HG03469 (cell line): ENCODE data around the gene LOXL1.
"Not testable (repeated sequence)": the region's sequence is repeated elsewhere in the genome, so short reads cannot be mapped to it uniquely, and the experiment has no call there.

Experiments used
- ATAC-seq: cut with Tn5 transposase; IDR thresholded peaks from one replicate; pipeline ENCODE4 v1.9.1; 2021; ENCODE audit warnings: mild to moderate bottlenecking, moderate library complexity, moderate number of reproducible peaks; ENCODE audit not compliant: unreplicated experiment

Gene LOXL1

GRCh38 chr15:73972984-73973682 lies 46.9 kb downstream of the LOXL1 start:
- no peak for ATAC-seq

- ATAC-seq = not testable (repeated sequence)
These were observed 47.5 kb downstream of the LOXL1 start for GRCh38 chr15:73973683-73974200.

- not testable (repeated sequence) for ATAC-seq
These were observed 49.3 kb downstream of the LOXL1 start for GRCh38 chr15:73975440-73976125.

- ATAC-seq = no peak
These were observed 52.6 kb downstream of the LOXL1 start for GRCh38 chr15:73978896-73979295.

- no peak for ATAC-seq
These were observed 53.4 kb downstream of the LOXL1 start for GRCh38 chr15:73979636-73980035.

GRCh38 chr15:73981761-73982221 lies 55.5 kb downstream of the LOXL1 start:
- no peak for ATAC-seq

- no peak for ATAC-seq
These were observed 56.1 kb downstream of the LOXL1 start for GRCh38 chr15:73982222-73982962.

DNA sequence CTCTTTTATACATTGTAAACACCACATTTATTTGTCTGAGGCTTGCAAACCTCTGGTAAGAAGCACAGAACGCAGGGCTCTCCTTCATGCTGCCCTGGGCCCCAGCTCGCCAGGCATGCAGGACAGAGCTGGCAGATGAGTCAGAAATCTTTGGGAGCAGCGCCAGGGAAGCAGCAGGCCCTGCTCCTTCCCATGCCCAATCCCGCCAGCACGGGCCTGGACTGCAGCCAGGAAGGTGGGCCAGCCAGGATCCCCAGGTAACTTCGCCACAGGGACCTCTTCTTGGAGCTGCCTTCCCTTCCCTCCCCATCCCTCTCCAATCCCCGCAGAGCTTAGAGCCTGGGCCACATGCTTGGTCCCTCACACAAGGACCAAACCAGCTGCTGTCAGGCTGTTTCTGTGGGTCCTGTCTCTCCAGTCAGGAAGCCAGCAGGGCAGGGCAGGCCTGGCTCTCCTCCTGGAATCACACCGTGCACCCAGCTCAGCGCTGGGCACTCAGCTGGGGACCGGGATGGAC lies 57.0 kb downstream of the LOXL1 start:
- no peak for ATAC-seq

GRCh38 chr15:73983773-73984172 lies 57.5 kb downstream of the LOXL1 start:
- no peak for ATAC-seq

GRCh38 chr15:73984208-73984979 lies 58.1 kb downstream of the LOXL1 start:
- ATAC-seq = no peak

GRCh38 chr15:73985101-73985873 lies 59.0 kb downstream of the LOXL1 start:
- no peak for ATAC-seq

- ATAC-seq = no peak
These were observed 60.0 kb downstream of the LOXL1 start for GRCh38 chr15:73986055-73986775.

DNA sequence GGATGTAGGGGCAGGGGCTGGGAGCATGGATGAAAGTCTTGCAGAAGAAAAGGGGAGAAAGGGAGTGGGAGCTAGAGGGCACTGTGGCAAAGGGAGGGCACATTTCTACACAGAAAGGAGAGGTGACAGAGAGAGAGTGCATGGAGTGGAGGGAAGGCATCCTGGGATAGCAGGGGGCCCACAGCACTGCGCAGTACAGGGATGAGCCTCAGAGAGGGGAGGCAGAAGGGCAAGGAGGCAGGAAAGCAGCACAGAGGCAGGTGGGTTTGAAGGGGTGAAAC lies 60.5 kb downstream of the LOXL1 start:
- ATAC-seq = no peak

GRCh38 chr15:73987250-73987649 lies 61.0 kb downstream of the LOXL1 start:
- ATAC-seq = no peak

DNA sequence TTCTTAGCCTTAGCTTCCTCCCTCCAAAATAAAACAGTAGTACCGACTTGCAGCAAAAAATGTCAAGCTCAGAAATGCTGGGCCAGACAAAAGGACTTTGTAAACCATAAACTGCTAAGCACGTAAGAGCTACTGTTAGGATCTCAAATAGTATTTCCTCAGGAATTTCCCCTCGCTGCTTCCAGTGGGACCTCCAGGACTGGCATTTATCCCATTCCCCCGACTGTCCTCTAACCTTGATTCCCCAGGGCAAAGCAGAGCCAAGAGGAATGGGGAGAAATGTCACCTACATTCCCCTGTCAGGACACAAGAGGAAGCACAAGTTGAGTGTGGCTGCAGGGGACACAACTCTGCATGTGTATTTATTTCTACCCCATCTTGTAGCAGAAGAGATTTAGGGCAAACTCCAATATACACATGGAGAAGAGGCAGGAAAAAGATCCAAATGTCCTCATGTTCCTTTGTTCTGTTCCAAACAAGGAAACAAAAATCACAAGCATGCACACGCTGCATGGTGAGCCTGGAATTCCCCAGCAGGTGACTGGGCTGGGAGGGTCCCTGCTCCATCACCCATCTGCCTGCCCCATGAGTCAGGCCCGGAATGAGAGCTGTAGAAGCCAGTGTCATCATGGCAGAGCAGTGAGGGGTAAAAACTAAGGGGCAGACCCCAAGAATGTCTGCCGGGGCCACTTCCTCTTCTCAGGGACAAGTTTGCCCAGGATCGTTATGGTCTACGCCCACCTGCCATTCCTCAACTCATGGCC lies 61.6 kb downstream of the LOXL1 start:
- no peak for ATAC-seq

- ATAC-seq = no peak
These were observed 62.2 kb downstream of the LOXL1 start for GRCh38 chr15:73988445-73988969.

GRCh38 chr15:73989001-73989798 lies 62.9 kb downstream of the LOXL1 start:
- no peak for ATAC-seq
